GM23338 (cell line): ENCODE data around the gene RGPD8. TPM values are rescaled to one million over a fixed set of nuclear protein-coding genes. Genes with fewer than 3 reads are reported as not detected.

Experiments
- ATAC-seq: fragments of 200-7000 bp; cut with Tn5 transposase; 3 replicates; pipeline ENCODE4 v1.9.1; 2020
- DNase-seq: peaks from one replicate; pipeline ENCODE4 v3.0.0-alpha.2; 2015; ENCODE audit warnings: low spot score
- H2AFZ ChIP-seq: fragments of 200-600 bp; sonication (generic); 2 replicates; pipeline ENCODE4 v1.8.0; 2016; ENCODE audit warnings: antibody characterized with exemption, mild to moderate bottlenecking, moderate library complexity
- H3F3A ChIP-seq: fragments of 200-600 bp; sonication (generic); replicated peaks from 2 replicates; pipeline ENCODE4 v1.8.0; 2017; ENCODE audit warnings: antibody characterized with exemption, mixed run types, low read depth
- H3K27ac ChIP-seq: fragments of 200-600 bp; sonication (generic); 2 replicates; pipeline ENCODE4 v1.6.1; 2016; ENCODE audit warnings: low read depth
- H3K27me3 ChIP-seq: fragments of 200-600 bp; sonication (generic); 2 replicates; pipeline ENCODE4 v1.8.0; 2016; ENCODE audit warnings: mild to moderate bottlenecking, mixed run types, moderate library complexity; ENCODE audit not compliant: insufficient read depth
- H3K36me3 ChIP-seq: fragments of 200-600 bp; sonication (generic); 2 replicates; pipeline ENCODE4 v1.8.0; 2016; ENCODE audit warnings: mild to moderate bottlenecking; ENCODE audit not compliant: insufficient read depth
- H3K4me1 ChIP-seq: fragments of 200-600 bp; sonication (generic); 2 replicates; pipeline ENCODE4 v1.8.0; 2016; ENCODE audit warnings: mild to moderate bottlenecking, moderate library complexity; ENCODE audit not compliant: insufficient read depth
- H3K4me2 ChIP-seq: fragments of 200-600 bp; sonication (generic); 2 replicates; pipeline ENCODE4 v1.7.1; 2017; ENCODE audit warnings: mixed run types
- H3K4me3 ChIP-seq: fragments of 200-600 bp; sonication (generic); 2 replicates; pipeline ENCODE4 v1.6.1; 2016; ENCODE audit warnings: mixed run types
- H3K79me2 ChIP-seq: fragments of 200-600 bp; sonication (generic); replicated peaks from 2 replicates; pipeline ENCODE4 v1.8.0; 2017; ENCODE audit warnings: mild to moderate bottlenecking; ENCODE audit not compliant: insufficient read depth
- H3K9me2 ChIP-seq: fragments of 200-600 bp; sonication (generic); 2 replicates; pipeline ENCODE4 v1.8.0; 2017; ENCODE audit not compliant: insufficient read depth
- H4K20me1 ChIP-seq: fragments of 200-600 bp; sonication (generic); replicated peaks from 2 replicates; pipeline ENCODE4 v1.8.0; 2017; ENCODE audit warnings: mild to moderate bottlenecking; ENCODE audit not compliant: insufficient read depth
- H3K27ac Mint-ChIP-seq: 2 replicates; pipeline ENCODE4 v1.8.0; 2020; ENCODE audit warnings: inconsistent platforms, mild to moderate bottlenecking, moderate library complexity, mixed read lengths
- H3K27me3 Mint-ChIP-seq: 3 replicates; pipeline ENCODE4 v1.8.0; 2022; ENCODE audit warnings: low read depth, mild to moderate bottlenecking, moderate library complexity, mixed read lengths, inconsistent platforms; ENCODE audit not compliant: insufficient read depth, poor library complexity
- H3K36me3 Mint-ChIP-seq: 3 replicates; pipeline ENCODE4 v1.8.0; 2021; ENCODE audit warnings: low read depth, mild to moderate bottlenecking, inconsistent platforms, moderate library complexity, mixed read lengths
- H3K4me1 Mint-ChIP-seq: 3 replicates; pipeline ENCODE4 v1.8.0; 2020; ENCODE audit warnings: mild to moderate bottlenecking, inconsistent platforms, mixed read lengths
- H3K4me3 Mint-ChIP-seq: 3 replicates; pipeline ENCODE4 v1.8.0; 2021; ENCODE audit warnings: moderate library complexity, mild to moderate bottlenecking, inconsistent platforms, mixed read lengths
- H3K9me3 Mint-ChIP-seq: 3 replicates; pipeline ENCODE4 v1.8.0; 2020; ENCODE audit warnings: moderate library complexity, mild to moderate bottlenecking, inconsistent platforms, mixed read lengths
- ETS1 ChIP-seq: IDR thresholded peaks from 2 replicates; pipeline ENCODE4 v1.6.1; 2016; ENCODE audit warnings: antibody characterized with exemption
- EZH2 ChIP-seq: fragments of 200-600 bp; sonication (generic); IDR thresholded peaks from one replicate; pipeline ENCODE4 v1.8.0; 2017; ENCODE audit warnings: antibody characterized with exemption, mild to moderate bottlenecking, low read depth; ENCODE audit not compliant: unreplicated experiment
- EZH2phosphoT487 ChIP-seq: fragments of 200-600 bp; sonication (generic); IDR thresholded peaks from one replicate; pipeline ENCODE4 v1.8.1; 2018; ENCODE audit warnings: antibody characterized with exemption; ENCODE audit not compliant: unreplicated experiment
- JUNB ChIP-seq: IDR thresholded peaks from one replicate; pipeline ENCODE4 v1.6.1; 2016; ENCODE audit warnings: antibody characterized with exemption; ENCODE audit not compliant: unreplicated experiment
- NANOG ChIP-seq: IDR thresholded peaks from 2 replicates; pipeline ENCODE4 v1.6.1; 2016; ENCODE audit warnings: antibody characterized with exemption, borderline replicate concordance
- POLR2AphosphoS5 ChIP-seq: IDR thresholded peaks from 2 replicates; pipeline ENCODE4 v1.6.1; 2016; ENCODE audit warnings: antibody characterized with exemption, low read depth
- STAT1 ChIP-seq: IDR thresholded peaks from one replicate; pipeline ENCODE4 v1.6.1; 2016; ENCODE audit warnings: antibody characterized with exemption; ENCODE audit not compliant: unreplicated experiment
- ZNF114 ChIP-seq: fragments of 250-450 bp; sonication (Bioruptor Pico); IDR thresholded peaks from 2 replicates; pipeline ENCODE4 v1.5.0; 2020; ENCODE audit warnings: mild to moderate bottlenecking, moderate library complexity
- ZNF331 ChIP-seq: fragments of 250-450 bp; sonication (Bioruptor Pico); IDR thresholded peaks from 2 replicates; pipeline ENCODE4 v1.5.0; 2020; ENCODE audit warnings: low read depth, mild to moderate bottlenecking, moderate library complexity
- ZNF462 ChIP-seq: fragments of 250-450 bp; sonication (Bioruptor Pico); IDR thresholded peaks from 2 replicates; pipeline ENCODE4 v1.5.0; 2020; ENCODE audit warnings: mild to moderate bottlenecking, moderate library complexity
- polyA plus RNA-seq: library from polyadenylated mRNA; unstranded; fragments of >200 nt; fragmentation: Nextera tagmentation; extraction: Ambion mirVana; gene quantifications from 2 replicates; pipeline ENCODE4 v1.2.1, GENCODE V29; 2016
- total RNA-seq: library from RNA; depleted of rRNA; stranded (reverse); fragments of >200 nt; shearing (Covaris generic); gene quantifications from 2 replicates; pipeline ENCODE4 v1.2.3, GENCODE V29; 2014
- TF ChIP-seq, protein P1 (sequence below), 2 experiments: fragments of 200-600 bp in 1 of 2; sonication (generic) in 1 of 2; conservative IDR thresholded peaks; 2 replicates each; pipeline versions ENCODE4 v1.5.1 to v1.6.1; 2016 to 2017; ENCODE audit warnings: antibody characterized with exemption in 2 of 2, low read depth in 2 of 2, mild to moderate bottlenecking in 2 of 2, moderate library complexity in 1 of 2

Gene RGPD8
- total and polyA plus RNA-seq, 2 experiments from 2014 or later, result 1.1 to 8.6 TPM

DNA sequence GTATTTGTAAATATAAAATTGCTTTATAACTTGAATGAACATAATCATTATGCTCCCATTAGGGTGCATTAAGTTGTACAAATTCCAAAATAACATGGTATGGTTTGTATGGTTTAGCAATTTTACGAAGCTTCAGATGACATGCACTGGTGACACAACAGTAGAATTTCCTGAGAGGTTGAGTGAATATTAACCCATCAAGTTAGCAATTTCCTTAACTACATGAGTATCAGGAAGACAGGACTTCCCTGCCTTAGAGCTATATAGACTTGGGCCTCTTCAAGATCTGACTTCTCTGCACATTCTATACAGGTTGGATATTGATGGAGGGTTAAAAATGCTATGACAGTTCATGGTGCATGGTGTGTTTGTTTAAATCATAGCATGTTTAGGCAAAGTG, 97.8 kb downstream of the RGPD8 start:
- TF ChIP-seq, protein P1, sequence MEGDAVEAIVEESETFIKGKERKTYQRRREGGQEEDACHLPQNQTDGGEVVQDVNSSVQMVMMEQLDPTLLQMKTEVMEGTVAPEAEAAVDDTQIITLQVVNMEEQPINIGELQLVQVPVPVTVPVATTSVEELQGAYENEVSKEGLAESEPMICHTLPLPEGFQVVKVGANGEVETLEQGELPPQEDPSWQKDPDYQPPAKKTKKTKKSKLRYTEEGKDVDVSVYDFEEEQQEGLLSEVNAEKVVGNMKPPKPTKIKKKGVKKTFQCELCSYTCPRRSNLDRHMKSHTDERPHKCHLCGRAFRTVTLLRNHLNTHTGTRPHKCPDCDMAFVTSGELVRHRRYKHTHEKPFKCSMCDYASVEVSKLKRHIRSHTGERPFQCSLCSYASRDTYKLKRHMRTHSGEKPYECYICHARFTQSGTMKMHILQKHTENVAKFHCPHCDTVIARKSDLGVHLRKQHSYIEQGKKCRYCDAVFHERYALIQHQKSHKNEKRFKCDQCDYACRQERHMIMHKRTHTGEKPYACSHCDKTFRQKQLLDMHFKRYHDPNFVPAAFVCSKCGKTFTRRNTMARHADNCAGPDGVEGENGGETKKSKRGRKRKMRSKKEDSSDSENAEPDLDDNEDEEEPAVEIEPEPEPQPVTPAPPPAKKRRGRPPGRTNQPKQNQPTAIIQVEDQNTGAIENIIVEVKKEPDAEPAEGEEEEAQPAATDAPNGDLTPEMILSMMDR (conservative IDR thresholded peaks at IDR 0.05; ENCODE audit: low read depth in 2 of 2), result no peak
- TF ChIP-seq STAT1 (no peak), EZH2phosphoT487 (no peak), ZNF462 (CRISPR knock-in tag) (no peak), ETS1 (no peak), NANOG (no peak), ZNF114 (CRISPR knock-in tag) (no peak), JUNB (no peak), ZNF331 (CRISPR knock-in tag) (no peak), POLR2AphosphoS5 (no peak), EZH2 (no peak)
- no peaks in the 10 kb centered on the region for H4K20me1 ChIP-seq
- H3K4me2 ChIP-seq, result no peak overlapping the region
- no peaks in the 10 kb centered on the region for H3K4me1 ChIP-seq
- Mint-ChIP-seq H3K27me3 (no peaks in the 10 kb centered on the region), H3K27ac (no peak overlapping the region), H3K9me3 (no peaks in the 10 kb centered on the region), H3K4me3 (no peak overlapping the region), H3K4me1 (peaks cover 5% of the 10 kb centered on the region; the same call in 2 of the 3 replicates), H3K36me3 (no peaks in the 10 kb centered on the region)
- no peak for ATAC-seq
- H3K36me3 ChIP-seq, result no peaks in the 10 kb centered on the region
- no peak overlapping the region for H3K27ac ChIP-seq
- H3K4me3 ChIP-seq, result no peak overlapping the region
- no peak overlapping the region for H2AFZ ChIP-seq
- DNase-seq, result no peak
- no peaks in the 10 kb centered on the region for H3K27me3 ChIP-seq
- H3K79me2 ChIP-seq, result no peaks in the 10 kb centered on the region
- no peaks in the 10 kb centered on the region for H3F3A ChIP-seq
- no peaks in the 10 kb centered on the region for H3K9me2 ChIP-seq
